Mucosa of descending colon (tissue), 3 donors: ENCODE data around the gene PARN. TPM values are rescaled to one million over a fixed set of nuclear protein-coding genes. Genes with fewer than 3 reads are reported as not detected.
"Not testable (repeated sequence)": the region's sequence is repeated elsewhere in the genome, so short reads cannot be mapped to it uniquely, and the experiment has no call there.

Source experiments
- ATAC-seq: fragments of 200-7000 bp; cut with Tn5 transposase; one replicate; pipeline ENCODE4 v1.9.1; 2020; ENCODE audit warnings: mild to moderate bottlenecking, moderate library complexity
- DNase-seq, 3 donors: peaks; one replicate each; pipeline ENCODE4 v3.0.0-alpha.2; 2020
- H3K36me3 ChIP-seq: fragments of 200-600 bp; one replicate; pipeline ENCODE4 v1.8.0; 2021; ENCODE audit warnings: low read depth, mild to moderate bottlenecking
- H3K4me1 ChIP-seq: fragments of 200-600 bp; one replicate; pipeline ENCODE4 v1.8.0; 2021; ENCODE audit warnings: low read depth, mild to moderate bottlenecking
- H3K4me3 ChIP-seq: fragments of 200-600 bp; one replicate; pipeline ENCODE4 v1.8.0; 2021; ENCODE audit warnings: mild to moderate bottlenecking
- H3K9me3 ChIP-seq: fragments of 200-600 bp; one replicate; pipeline ENCODE4 v1.8.0; 2021; ENCODE audit warnings: mild to moderate bottlenecking
- CTCF ChIP-seq: fragments of 200-600 bp; IDR thresholded peaks from one replicate; pipeline ENCODE4 v1.8.0; 2022; ENCODE audit warnings: antibody characterized with exemption, mild to moderate bottlenecking
- intact Hi-C, 2 donors: fragments of 100-400 bp; cut with DNase I in 1 of 2; cut with micrococcal nuclease in 1 of 2; formaldehyde crosslinking; loops; one replicate each; pipeline versions ENCODE4 v1.11.0 to v1.11.1; 2022; cut with DNase I, micrococcal nuclease
- total RNA-seq, 3 donors: library from RNA; stranded (reverse); fragmentation: NEBNext Ultra II Directional in 2 of 3; extraction: Animal tissue kit (Norgen Biotek cat#: 25700) in 2 of 3; gene quantifications; one replicate each; pipeline versions ENCODE4 v1.2.1 to v1.2.4, GENCODE V29; 2021 to 2023
- donor health status: DM: no; HTN: no; CAD: no; lungs with moderate emphysema.
- donor health status: DM: no; HTN: no; CAD: no.
- donor health status: DM: no; HTN: yes; CAD: no.

Gene PARN
- total RNA-seq, 3 donors from 2014 or later, result 31.5 to 34.0 (median 33.3) TPM

GRCh38 chr16:14600164-14600563, 29.9 kb downstream of the PARN start:
- no peak for ATAC-seq
- H3K4me3 ChIP-seq, result no peak overlapping the region
- DNase-seq, result peak in 1 of 3 donors; percentile 52
- H3K36me3 ChIP-seq, result peaks cover 6% of the 10 kb centered on the region
- H3K4me1 ChIP-seq, result no peaks in the 10 kb centered on the region
- no peaks in the 10 kb centered on the region for H3K9me3 ChIP-seq
- TF ChIP-seq CTCF, result no peak
- intact Hi-C loops, result no loop called here

GRCh38 chr16:14586637-14587305, 43.3 kb downstream of the PARN start:
- no peak for ATAC-seq
- TF ChIP-seq CTCF, result no peak
- no peaks in the 10 kb centered on the region for H3K9me3 ChIP-seq

GRCh38 chr16:14585287-14585686, 44.8 kb downstream of the PARN start:
- intact Hi-C loops, result no loop called here
- no peak for DNase-seq

More at GRCh38 chr16:14586637-14587305, 43.3 kb downstream of the PARN start:
- no peak overlapping the region for H3K4me3 ChIP-seq
- no peaks in the 10 kb centered on the region for H3K4me1 ChIP-seq
- intact Hi-C loops, result no loop called here
- no peak for DNase-seq
- H3K36me3 ChIP-seq, result peaks cover under 1% of the 10 kb centered on the region

GRCh38 chr16:14580926-14581325, 49.1 kb downstream of the PARN start:
- DNase-seq, intact Hi-C loops: not testable (repeated sequence)

More at GRCh38 chr16:14585287-14585686, 44.8 kb downstream of the PARN start:
- no peaks in the 10 kb centered on the region for H3K4me1 ChIP-seq
- no peak for TF ChIP-seq CTCF
- H3K36me3 ChIP-seq, result peaks cover 5% of the 10 kb centered on the region
- no peak for ATAC-seq
- H3K9me3 ChIP-seq, result no peaks in the 10 kb centered on the region
- no peak overlapping the region for H3K4me3 ChIP-seq

GRCh38 chr16:14579266-14579665, 50.8 kb downstream of the PARN start:
- Histone ChIP-seq H3K36me3 (peaks cover 5% of the 10 kb centered on the region), H3K4me3 (no peak overlapping the region), H3K4me1 (peaks cover 6% of the 10 kb centered on the region), H3K9me3 (no peaks in the 10 kb centered on the region)
- no peak for TF ChIP-seq CTCF
- ATAC-seq (no peak), DNase-seq (no peak)
- intact Hi-C loops, result no loop called here

More at GRCh38 chr16:14580926-14581325, 49.1 kb downstream of the PARN start:
- not testable (repeated sequence) for H3K4me3 ChIP-seq, H3K36me3 ChIP-seq, H3K9me3 ChIP-seq, H3K4me1 ChIP-seq, ATAC-seq

GRCh38 chr16:14576532-14576931, 53.5 kb downstream of the PARN start:
- no peak for TF ChIP-seq CTCF
- H3K36me3 ChIP-seq, result peaks cover 2% of the 10 kb centered on the region
- no peak for DNase-seq

More at GRCh38 chr16:14576532-14576931, 53.5 kb downstream of the PARN start:
- ATAC-seq, result peak; percentile 76
- H3K4me1 ChIP-seq, result peaks cover 6% of the 10 kb centered on the region
- intact Hi-C loops, result no loop called here
- H3K9me3 ChIP-seq, result no peaks in the 10 kb centered on the region
- H3K4me3 ChIP-seq, result no peak overlapping the region
